Neural progenitor cell (in vitro differentiated cells): ENCODE measurements around the gene GOLIM4. TPM values are rescaled to one million over a fixed set of nuclear protein-coding genes. Genes with fewer than 3 reads are reported as not detected.
"Not testable (repeated sequence)": the region's sequence is repeated elsewhere in the genome, so short reads cannot be mapped to it uniquely, and the experiment has no call there.

ENCODE experiments used
- DNase-seq: peaks from one replicate; pipeline ENCODE4 v3.0.0-alpha.2; 2016; ENCODE audit warnings: low spot score
- H2AFZ ChIP-seq: fragments of 200-600 bp; sonication (generic); replicated peaks from 2 replicates; pipeline ENCODE4 v1.6.1; 2016; ENCODE audit warnings: antibody characterized with exemption
- H3F3A ChIP-seq: fragments of 200-600 bp; sonication (generic); 2 replicates; pipeline ENCODE4 v1.6.1; 2016; ENCODE audit warnings: antibody characterized with exemption, low read depth
- H3K27ac ChIP-seq: fragments of 200-600 bp; sonication (generic); 2 replicates; pipeline ENCODE4 v1.5.1; 2016; ENCODE audit warnings: mild to moderate bottlenecking
- H3K27me3 ChIP-seq: fragments of 200-600 bp; sonication (generic); 2 replicates; pipeline ENCODE4 v1.6.1; 2016; ENCODE audit warnings: mild to moderate bottlenecking, moderate library complexity
- H3K36me3 ChIP-seq: fragments of 200-600 bp; sonication (generic); 2 replicates; pipeline ENCODE4 v1.5.1; 2016
- H3K4me1 ChIP-seq: fragments of 200-600 bp; sonication (generic); 2 replicates; pipeline ENCODE4 v1.6.1; 2016; ENCODE audit warnings: mixed run types
- H3K4me2 ChIP-seq: fragments of 200-600 bp; sonication (generic); 2 replicates; pipeline ENCODE4 v1.6.1; 2016
- H3K4me3 ChIP-seq: fragments of 200-600 bp; sonication (generic); 2 replicates; pipeline ENCODE4 v1.5.1; 2016
- H3K79me2 ChIP-seq: fragments of 200-600 bp; sonication (generic); 2 replicates; pipeline ENCODE4 v1.6.1; 2016; ENCODE audit warnings: low read depth
- H3K9ac ChIP-seq: fragments of 200-600 bp; sonication (generic); 2 replicates; pipeline ENCODE4 v1.6.1; 2016
- H3K9me3 ChIP-seq: fragments of 200-600 bp; sonication (generic); 2 replicates; pipeline ENCODE4 v1.5.1; 2016; ENCODE audit warnings: low read depth
- H4K20me1 ChIP-seq: fragments of 200-600 bp; sonication (generic); 2 replicates; pipeline ENCODE4 v1.6.1; 2016; ENCODE audit warnings: low read depth
- H3K27ac Mint-ChIP-seq: 3 replicates; pipeline ENCODE4 v1.8.0; 2021; ENCODE audit warnings: mixed read lengths
- H3K27me3 Mint-ChIP-seq: 2 replicates; pipeline ENCODE4 v1.8.0; 2022; ENCODE audit warnings: low read depth, mild to moderate bottlenecking, inconsistent platforms, moderate library complexity, mixed read lengths; ENCODE audit not compliant: insufficient read depth
- H3K36me3 Mint-ChIP-seq: 3 replicates; pipeline ENCODE4 v1.8.0; 2021; ENCODE audit warnings: mixed read lengths
- H3K4me1 Mint-ChIP-seq: 3 replicates; pipeline ENCODE4 v1.8.0; 2021; ENCODE audit warnings: mixed read lengths
- H3K4me3 Mint-ChIP-seq: 3 replicates; pipeline ENCODE4 v1.8.0; 2021; ENCODE audit warnings: mild to moderate bottlenecking, moderate library complexity, mixed read lengths
- H3K9me3 Mint-ChIP-seq: 3 replicates; pipeline ENCODE4 v1.8.0; 2020; ENCODE audit warnings: mixed read lengths
- CTCF ChIP-seq: fragments of 200-600 bp; sonication (generic); IDR thresholded peaks from 2 replicates; pipeline ENCODE4 v1.5.1; 2017; ENCODE audit warnings: antibody characterized with exemption, mild to moderate bottlenecking
- EZH2 ChIP-seq: fragments of 200-600 bp; sonication (generic); IDR thresholded peaks from 2 replicates; pipeline ENCODE4 v1.6.1; 2017; ENCODE audit warnings: antibody characterized with exemption, mild to moderate bottlenecking, moderate library complexity
- EZH2phosphoT487 ChIP-seq: fragments of 200-600 bp; sonication (generic); IDR thresholded peaks from 2 replicates; pipeline ENCODE4 v1.6.1; 2017; ENCODE audit warnings: antibody characterized with exemption
- total RNA-seq: library from RNA; depleted of rRNA; stranded (reverse); fragments of >200 nt; gene quantifications from 2 replicates; pipeline ENCODE4 v1.2.3, GENCODE V29; 2015; ENCODE audit warnings: low replicate concordance

GOLIM4 gene
- total RNA-seq, 1 donor from 2014 or later: 22.9 TPM

- no peak overlapping the region for H3K27ac Mint-ChIP-seq
- Histone ChIP-seq H3K36me3 (no peaks in the 10 kb centered on the region), H2AFZ (no peak overlapping the region)
Observed at GRCh38 chr3:168021737-168022450, 73.8 kb downstream of the GOLIM4 start.

GRCh38 chr3:168011280-168011679, 84.4 kb downstream of the GOLIM4 start:
- H2AFZ ChIP-seq, H3K27me3 ChIP-seq, H3K4me3 ChIP-seq, H3F3A ChIP-seq, H3K36me3 ChIP-seq, H3K4me2 ChIP-seq, H3K4me1 ChIP-seq, H3K4me1 Mint-ChIP-seq, H3K79me2 ChIP-seq, H3K9me3 ChIP-seq, H3K27ac Mint-ChIP-seq, H3K9ac ChIP-seq, H3K9me3 Mint-ChIP-seq, H4K20me1 ChIP-seq, H3K4me3 Mint-ChIP-seq, H3K27ac ChIP-seq, H3K27me3 Mint-ChIP-seq: not testable (repeated sequence)
- DNase-seq: peak; percentile 12
- H3K36me3 Mint-ChIP-seq: peaks cover 13% of the 10 kb centered on the region

More at GRCh38 chr3:168021737-168022450, 73.8 kb downstream of the GOLIM4 start:
- no peak for TF ChIP-seq CTCF
- TF ChIP-seq EZH2: no peak
- TF ChIP-seq EZH2phosphoT487: no peak
- Histone ChIP-seq H3K9me3 (no peaks in the 10 kb centered on the region), H3K27me3 (no peaks in the 10 kb centered on the region), H3K27ac (no peak overlapping the region), H3K4me1 (no peaks in the 10 kb centered on the region), H4K20me1 (no peaks in the 10 kb centered on the region), H3F3A (no peaks in the 10 kb centered on the region), H3K4me3 (no peak overlapping the region), H3K9ac (no peak overlapping the region), H3K79me2 (no peaks in the 10 kb centered on the region), H3K4me2 (no peak overlapping the region)
- no peak for DNase-seq
- Mint-ChIP-seq H3K36me3 (peaks cover 44% of the 10 kb centered on the region), H3K4me1 (no peaks in the 10 kb centered on the region), H3K27me3 (peaks cover 3% of the 10 kb centered on the region), H3K9me3 (no peaks in the 10 kb centered on the region), H3K4me3 (no peak overlapping the region)

GRCh38 chr3:168006584-168006983, 89.1 kb downstream of the GOLIM4 start:
- DNase-seq: no peak
- no peaks in the 10 kb centered on the region for H3K9me3 ChIP-seq
- H3K27me3 ChIP-seq: no peaks in the 10 kb centered on the region
- H3F3A ChIP-seq: no peaks in the 10 kb centered on the region
- H3K4me1 Mint-ChIP-seq: no peaks in the 10 kb centered on the region
- H4K20me1 ChIP-seq: no peaks in the 10 kb centered on the region
- H3K36me3 ChIP-seq: no peaks in the 10 kb centered on the region
- no peak for TF ChIP-seq EZH2phosphoT487
- TF ChIP-seq EZH2: no peak
- TF ChIP-seq CTCF: no peak
- H3K4me3 ChIP-seq: no peak overlapping the region
- H3K4me2 ChIP-seq: no peak overlapping the region
- H3K4me3 Mint-ChIP-seq: no peak overlapping the region
- no peak overlapping the region for H3K9ac ChIP-seq
- no peak overlapping the region for H2AFZ ChIP-seq
- H3K9me3 Mint-ChIP-seq: no peaks in the 10 kb centered on the region
- no peak overlapping the region for H3K27ac Mint-ChIP-seq
- H3K27ac ChIP-seq: no peak overlapping the region
- H3K27me3 Mint-ChIP-seq: no peaks in the 10 kb centered on the region
- H3K4me1 ChIP-seq: no peaks in the 10 kb centered on the region
- no peaks in the 10 kb centered on the region for H3K79me2 ChIP-seq
- peaks cover 13% of the 10 kb centered on the region for H3K36me3 Mint-ChIP-seq

- Histone ChIP-seq H3K4me3 (no peak overlapping the region), H3F3A (no peaks in the 10 kb centered on the region), H4K20me1 (no peaks in the 10 kb centered on the region), H3K4me2 (no peak overlapping the region), H3K9ac (no peak overlapping the region), H3K9me3 (no peaks in the 10 kb centered on the region), H3K79me2 (no peaks in the 10 kb centered on the region), H2AFZ (no peak overlapping the region), H3K4me1 (no peaks in the 10 kb centered on the region), H3K36me3 (no peaks in the 10 kb centered on the region), H3K27ac (no peak overlapping the region), H3K27me3 (no peaks in the 10 kb centered on the region)
- TF ChIP-seq EZH2phosphoT487 (no peak), CTCF (no peak), EZH2 (no peak)
- Mint-ChIP-seq H3K27ac (no peak overlapping the region), H3K27me3 (peaks cover 3% of the 10 kb centered on the region), H3K4me1 (no peaks in the 10 kb centered on the region), H3K36me3 (no peaks in the 10 kb centered on the region), H3K9me3 (no peaks in the 10 kb centered on the region), H3K4me3 (no peak overlapping the region)
- no peak for DNase-seq
Observed at GRCh38 chr3:168003911-168004310, 91.8 kb downstream of the GOLIM4 start.
